ENCODE measurements around the gene NOS1AP.

- TF ChIP-seq CTCF (IDR thresholded peaks at IDR 0.05; ENCODE audit: low read depth, low read length, poor library complexity, severe bottlenecking) (no peak), EZH2phosphoT487 (IDR thresholded peaks at IDR 0.05; ENCODE audit: borderline replicate concordance, low read length) (no peak)
Observed at GRCh38 chr1:162168261-162168660, 98.8 kb downstream of the NOS1AP start.

Measured in DOHH2 (cell line).